ENCODE measurements around the gene ZFX. TPM values are rescaled to one million over a fixed set of nuclear protein-coding genes. Genes with fewer than 3 reads are reported as not detected.

Gene ZFX
- total and polyA plus RNA-seq, 11 donors, result 6.4 to 70.5 (median 41.4) TPM

DNA sequence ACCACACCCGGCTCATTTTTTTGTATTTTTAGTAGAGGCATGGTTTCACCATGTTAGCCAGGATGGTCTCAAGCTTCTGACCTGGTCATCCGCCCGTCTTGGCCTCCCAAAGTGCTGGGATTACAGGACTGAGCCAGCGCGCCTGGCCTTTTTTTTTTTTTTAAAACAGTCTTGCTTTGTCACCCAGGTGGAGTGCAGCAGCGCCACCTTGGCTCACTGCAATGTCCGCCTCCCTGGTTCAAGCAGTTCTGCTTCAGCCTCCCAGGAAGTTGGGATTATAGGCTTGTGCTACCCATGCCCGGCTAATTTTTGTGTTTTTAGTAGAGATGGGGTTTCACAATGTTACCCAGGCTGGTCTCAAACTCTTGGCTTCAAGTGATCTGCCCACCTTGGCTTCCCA is 28.9 kb downstream of the ZFX start:
- H3K36me3 ChIP-seq, result peaks cover 0 to 84% (median 66%) of the 10 kb centered on the region in 9 donors
- no peak for ATAC-seq
- no peaks in the 10 kb centered on the region for H3K27me3 ChIP-seq
- no peaks in the 10 kb centered on the region for H3K9me3 ChIP-seq
- intact Hi-C loops (cut with DNase I), result no loop called here
- no peak overlapping the region for H3K27ac ChIP-seq
- 96 to 99% (median 98%) methylated on average over 8 of the region's 8 CpGs for WGBS, 4 donors
- H3K4me3 ChIP-seq, result no peak overlapping the region
- DNase-seq, result no peak
- TF ChIP-seq, protein P1, sequence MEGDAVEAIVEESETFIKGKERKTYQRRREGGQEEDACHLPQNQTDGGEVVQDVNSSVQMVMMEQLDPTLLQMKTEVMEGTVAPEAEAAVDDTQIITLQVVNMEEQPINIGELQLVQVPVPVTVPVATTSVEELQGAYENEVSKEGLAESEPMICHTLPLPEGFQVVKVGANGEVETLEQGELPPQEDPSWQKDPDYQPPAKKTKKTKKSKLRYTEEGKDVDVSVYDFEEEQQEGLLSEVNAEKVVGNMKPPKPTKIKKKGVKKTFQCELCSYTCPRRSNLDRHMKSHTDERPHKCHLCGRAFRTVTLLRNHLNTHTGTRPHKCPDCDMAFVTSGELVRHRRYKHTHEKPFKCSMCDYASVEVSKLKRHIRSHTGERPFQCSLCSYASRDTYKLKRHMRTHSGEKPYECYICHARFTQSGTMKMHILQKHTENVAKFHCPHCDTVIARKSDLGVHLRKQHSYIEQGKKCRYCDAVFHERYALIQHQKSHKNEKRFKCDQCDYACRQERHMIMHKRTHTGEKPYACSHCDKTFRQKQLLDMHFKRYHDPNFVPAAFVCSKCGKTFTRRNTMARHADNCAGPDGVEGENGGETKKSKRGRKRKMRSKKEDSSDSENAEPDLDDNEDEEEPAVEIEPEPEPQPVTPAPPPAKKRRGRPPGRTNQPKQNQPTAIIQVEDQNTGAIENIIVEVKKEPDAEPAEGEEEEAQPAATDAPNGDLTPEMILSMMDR (IDR thresholded peaks at IDR 0.05), result no peak
- no peak for TF ChIP-seq POLR2A (IDR thresholded peaks at IDR 0.05)
- peaks cover 0 to 12% (median 0%) of the 10 kb centered on the region in 12 donors for H3K4me1 ChIP-seq

DNA sequence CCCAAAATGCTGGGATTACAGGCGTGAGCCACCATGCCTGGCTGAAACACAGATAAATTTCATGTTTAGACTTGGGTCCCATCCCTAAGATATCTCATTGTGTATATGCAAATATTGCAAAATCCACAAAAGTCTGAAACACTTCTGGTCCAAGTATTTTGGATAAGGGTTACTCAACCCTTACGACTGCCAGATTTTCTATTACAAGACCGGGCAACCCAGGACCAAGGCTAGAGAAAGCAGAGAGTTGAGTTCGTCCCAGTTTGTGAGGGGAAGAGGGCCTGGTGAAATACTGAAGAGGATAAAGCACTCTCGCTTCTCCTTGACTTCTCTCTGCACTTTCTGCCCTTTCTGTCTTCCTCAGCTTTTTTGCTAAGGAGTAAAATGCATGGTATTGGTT is 34.5 kb downstream of the ZFX start:
- WGBS, 4 donors, result 83 to 87% (median 86%) methylated on average over 5 of the region's 5 CpGs
- no peak overlapping the region for H3K4me3 ChIP-seq
- H3K27me3 ChIP-seq, result no peaks in the 10 kb centered on the region
- intact Hi-C loops (cut with DNase I), result no loop called here
- no peak overlapping the region for H3K27ac ChIP-seq
- H3K36me3 ChIP-seq, result peaks cover 0 to 56% (median 26%) of the 10 kb centered on the region in 9 donors
- H3K9me3 ChIP-seq, result no peaks in the 10 kb centered on the region
- peak in 1 of 4 donors; percentile 45 for ATAC-seq
- peaks cover 0 to 47% (median 0%) of the 10 kb centered on the region in 12 donors for H3K4me1 ChIP-seq
- no peak for DNase-seq
- TF ChIP-seq POLR2A (IDR thresholded peaks at IDR 0.05), result no peak
- TF ChIP-seq, protein P1 (IDR thresholded peaks at IDR 0.05), result no peak

DNA sequence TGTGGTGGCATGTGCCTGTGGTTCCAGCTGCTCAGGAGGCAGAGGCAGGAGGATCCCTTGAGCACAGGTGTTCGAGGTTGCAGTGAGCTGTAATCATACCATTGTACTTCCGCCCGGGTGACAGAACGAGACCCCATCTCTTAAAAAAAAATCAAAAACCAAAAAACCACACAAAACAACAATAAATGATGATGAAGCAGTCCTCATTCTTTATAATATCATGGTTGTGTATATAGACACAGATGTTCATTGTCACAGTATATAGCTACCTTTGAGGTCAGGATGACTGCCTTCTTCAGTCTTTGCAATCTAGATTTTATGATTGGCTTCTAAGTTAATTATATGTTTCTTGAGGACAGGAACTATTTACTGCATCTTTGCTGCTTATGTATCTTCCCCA is 37.0 kb downstream of the ZFX start:
- Histone ChIP-seq H3K9me3 (no peaks in the 10 kb centered on the region), H3K36me3 (peaks cover 0 to 43% (median 5%) of the 10 kb centered on the region in 9 donors), H3K4me1 (peaks cover 0 to 66% (median 6%) of the 10 kb centered on the region in 12 donors), H3K27me3 (no peaks in the 10 kb centered on the region), H3K4me3 (no peak overlapping the region), H3K27ac (no peak overlapping the region)
- DNase-seq (no peak), ATAC-seq (no peak)
- intact Hi-C loops (cut with DNase I), result no loop called here
- TF ChIP-seq, protein P1 (IDR thresholded peaks at IDR 0.05), result no peak
- no peak for TF ChIP-seq POLR2A (IDR thresholded peaks at IDR 0.05)
- 89 to 93% (median 90%) methylated on average over 4 of the region's 4 CpGs for WGBS, 4 donors

DNA sequence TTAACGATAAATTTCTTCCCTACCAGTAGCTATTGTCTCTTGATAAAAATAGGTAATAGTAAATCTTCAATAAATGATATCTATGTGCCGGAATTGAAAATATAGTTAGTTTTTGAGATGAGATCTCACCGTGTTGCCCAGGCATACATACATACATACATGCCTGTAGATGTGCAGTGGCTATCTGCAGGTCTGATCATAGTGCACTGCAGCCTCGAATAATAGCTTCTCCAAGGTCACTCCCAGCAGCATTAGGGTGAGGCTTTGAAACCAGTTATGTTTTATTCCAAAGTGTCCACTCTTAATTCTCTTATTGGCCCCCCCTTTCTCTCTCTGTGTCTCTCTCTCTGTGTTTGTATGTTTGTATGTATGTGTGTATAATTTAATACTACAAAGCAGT is 37.5 kb downstream of the ZFX start:
- TF ChIP-seq, protein P1 (IDR thresholded peaks at IDR 0.05), result no peak
- TF ChIP-seq POLR2A (IDR thresholded peaks at IDR 0.05), result no peak
- DNase-seq (no peak), ATAC-seq (no peak)
- Histone ChIP-seq H3K9me3 (no peaks in the 10 kb centered on the region), H3K4me3 (no peak overlapping the region), H3K36me3 (peaks cover 0 to 39% (median 5%) of the 10 kb centered on the region in 9 donors), H3K4me1 (peaks cover 0 to 63% (median 6%) of the 10 kb centered on the region in 12 donors), H3K27me3 (no peaks in the 10 kb centered on the region), H3K27ac (no peak overlapping the region)
- intact Hi-C loops (cut with DNase I), result no loop called here
- 67 to 82% (median 80%) methylated on average over 4 of the region's 4 CpGs for WGBS, 4 donors

Measured in heart left ventricle (tissue), 16 donors.